ENCODE data around the gene PPM1M.

Gene PPM1M

GRCh38 chr3:52299247-52299878 is 53.8 kb downstream of the PPM1M start:
- DNase-seq: no peak
